SIG-M5 (cell line): ENCODE measurements around the gene DCP1A.
"Not testable (repeated sequence)": the region's sequence is repeated elsewhere in the genome, so short reads cannot be mapped to it uniquely, and the experiment has no call there.

Experiments used
- DNase-seq: peaks from one replicate; lab custom pipeline; 2025; lab: John Stamatoyannopoulos, UW

The DCP1A gene

GRCh38 chr3:53328746-53329145 is 18.6 kb downstream of the DCP1A start:
- no peak for DNase-seq

DNA sequence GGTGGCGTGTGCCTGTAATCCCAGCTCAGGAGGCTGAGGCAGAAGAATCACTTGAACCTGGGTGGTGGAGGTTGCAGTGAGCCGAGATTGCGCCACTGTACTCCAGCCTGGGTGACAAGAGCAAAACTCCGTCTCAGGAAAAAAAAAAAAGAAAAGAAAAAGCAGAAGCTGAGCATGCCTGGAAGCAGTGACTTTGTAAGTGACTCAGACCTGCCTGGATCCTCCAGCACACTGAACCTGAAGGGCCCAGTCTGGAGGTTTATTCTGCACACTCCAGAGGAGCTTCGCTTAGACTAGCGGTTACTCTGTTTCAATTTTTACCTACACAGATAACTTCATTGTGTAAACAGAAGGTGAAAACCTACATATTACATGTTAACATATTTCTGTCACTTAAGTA is 19.4 kb downstream of the DCP1A start:
- DNase-seq, result peak; percentile 77

DNA sequence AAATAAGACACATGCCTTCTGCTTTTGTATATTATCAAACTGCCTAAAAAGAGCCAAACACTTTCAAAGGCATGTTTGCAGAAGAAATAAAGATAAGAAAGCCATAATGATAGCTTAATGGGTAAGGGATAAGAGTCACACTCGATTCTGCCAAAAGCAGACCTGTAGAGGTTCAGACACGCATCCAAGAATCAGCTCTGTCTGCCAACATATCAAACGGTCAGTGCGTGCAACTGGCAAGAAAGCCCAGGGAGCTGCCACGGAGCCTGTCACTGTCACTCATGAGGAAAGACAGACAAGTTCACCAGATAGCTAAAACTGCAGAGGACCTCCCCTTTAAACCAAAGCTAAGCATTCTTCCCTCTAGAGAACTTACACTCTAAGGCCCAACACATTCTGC is 23.2 kb downstream of the DCP1A start:
- DNase-seq, result no peak

DNA sequence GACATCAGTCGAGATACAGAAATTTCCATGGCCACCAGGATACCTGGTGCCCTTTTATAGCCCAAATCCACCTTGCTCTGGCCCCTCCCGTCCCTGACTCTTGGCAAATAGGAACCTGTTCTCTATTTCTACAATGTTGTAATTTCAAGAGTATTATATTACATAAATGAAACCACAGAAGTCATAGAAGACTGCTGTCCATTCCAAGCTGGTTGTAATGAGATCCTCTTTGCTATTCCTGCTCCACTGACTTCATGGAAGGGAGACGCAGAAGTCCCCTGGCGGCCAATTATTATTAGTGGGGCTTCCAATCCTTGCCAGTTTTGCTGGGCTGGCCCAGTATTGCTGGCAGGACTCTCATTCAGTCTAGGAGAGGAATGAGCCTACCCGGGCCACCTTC is 26.6 kb downstream of the DCP1A start:
- DNase-seq, result no peak

DNA sequence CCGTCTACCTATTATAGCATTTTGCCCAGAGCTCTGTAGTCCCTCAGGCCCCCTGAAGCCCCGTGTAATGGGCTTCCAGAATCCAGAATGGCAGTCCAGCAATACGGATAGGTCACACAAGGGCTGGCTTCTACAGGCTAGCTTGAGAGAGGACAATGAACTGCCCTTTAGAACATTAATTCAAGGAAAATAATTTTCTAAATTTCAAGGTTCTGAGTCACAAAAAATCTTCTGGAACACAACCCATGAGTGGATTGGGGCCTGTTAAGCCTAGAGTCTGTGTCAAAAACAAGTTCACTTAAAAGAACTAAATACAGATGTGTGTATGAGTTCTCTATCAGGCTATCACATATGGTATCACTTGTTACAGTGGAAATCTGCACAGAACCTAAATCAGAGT is 28.8 kb downstream of the DCP1A start:
- no peak for DNase-seq

DNA sequence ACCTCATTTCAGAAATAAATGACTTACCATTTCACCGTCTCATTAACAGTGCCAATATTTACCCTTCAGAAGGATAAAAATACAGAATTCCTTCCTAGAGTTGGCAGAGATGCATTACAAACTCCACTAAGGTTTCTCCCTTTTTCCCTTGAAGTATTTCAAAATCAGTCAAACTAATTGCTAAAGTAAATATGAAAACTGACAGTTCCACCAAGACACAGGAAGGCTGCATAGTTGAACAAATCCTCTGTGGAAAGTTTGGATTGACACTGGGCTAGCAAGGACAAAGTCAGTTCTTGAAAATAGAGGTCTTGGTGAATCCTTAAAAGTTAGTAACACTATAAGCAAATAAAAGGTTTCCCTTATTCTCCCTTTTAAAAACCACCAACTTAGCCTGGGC is 34.5 kb downstream of the DCP1A start:
- DNase-seq, result no peak

DNA sequence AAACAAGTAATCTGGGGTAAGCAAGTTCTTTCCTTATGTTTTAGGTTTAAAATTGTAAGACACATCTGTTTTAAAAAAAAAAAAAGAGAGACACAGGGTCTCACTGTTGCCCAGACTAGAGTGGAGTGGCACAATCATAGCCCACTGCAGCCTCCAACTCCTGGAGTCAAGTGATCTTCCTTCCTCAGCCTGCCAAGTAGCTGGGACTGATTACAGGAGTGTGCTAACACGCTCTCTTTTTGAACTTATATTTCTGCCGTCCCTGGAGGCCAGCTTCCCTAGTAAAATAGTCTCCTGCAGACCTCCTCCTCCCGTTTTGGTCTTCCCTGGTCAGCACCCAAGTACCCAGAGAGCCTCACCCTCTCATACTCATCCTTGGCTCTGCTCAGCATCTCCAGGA is 35.5 kb downstream of the DCP1A start:
- DNase-seq, result no peak

DNA sequence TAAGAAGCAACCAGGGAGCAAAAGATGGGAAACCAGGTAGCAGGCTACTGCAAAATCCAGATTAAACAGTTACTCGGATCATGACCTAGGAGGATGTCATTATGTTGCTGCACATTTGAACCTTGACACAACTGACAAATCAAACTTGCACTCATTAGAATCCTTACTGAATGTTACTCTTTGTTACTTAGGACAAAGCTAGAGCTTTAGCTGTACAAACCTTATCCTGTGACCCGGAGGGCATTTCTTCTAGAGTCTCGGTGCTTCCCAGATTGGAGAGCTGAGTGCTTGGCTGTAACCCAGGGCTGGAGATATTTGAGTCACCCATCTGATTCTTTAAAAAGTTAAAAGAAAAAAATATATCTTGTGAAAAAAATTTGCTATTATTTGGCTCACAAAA is 43.4 kb downstream of the DCP1A start:
- DNase-seq, result no peak

DNA sequence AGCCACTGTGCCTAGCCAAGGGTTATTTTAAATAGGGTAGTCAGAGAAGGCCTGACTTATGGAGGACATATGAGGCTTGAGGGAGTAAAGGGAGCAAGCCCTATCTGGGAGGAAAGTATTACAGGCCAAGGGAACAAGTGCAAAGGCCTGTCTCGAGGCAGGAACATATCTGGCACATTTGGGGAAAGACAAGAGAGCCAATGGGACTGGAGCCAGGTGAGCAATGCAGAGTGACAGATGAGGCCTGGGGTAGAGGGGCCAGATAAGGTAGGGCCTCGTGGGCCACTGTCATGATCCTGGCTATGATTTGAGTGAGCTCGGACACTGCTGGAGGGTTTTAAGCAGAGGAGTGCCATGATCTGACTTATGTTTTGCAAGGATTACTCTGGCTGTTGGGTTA is 43.8 kb downstream of the DCP1A start:
- DNase-seq, result no peak

GRCh38 chr3:53300826-53301225 is 46.5 kb downstream of the DCP1A start:
- no peak for DNase-seq

DNA sequence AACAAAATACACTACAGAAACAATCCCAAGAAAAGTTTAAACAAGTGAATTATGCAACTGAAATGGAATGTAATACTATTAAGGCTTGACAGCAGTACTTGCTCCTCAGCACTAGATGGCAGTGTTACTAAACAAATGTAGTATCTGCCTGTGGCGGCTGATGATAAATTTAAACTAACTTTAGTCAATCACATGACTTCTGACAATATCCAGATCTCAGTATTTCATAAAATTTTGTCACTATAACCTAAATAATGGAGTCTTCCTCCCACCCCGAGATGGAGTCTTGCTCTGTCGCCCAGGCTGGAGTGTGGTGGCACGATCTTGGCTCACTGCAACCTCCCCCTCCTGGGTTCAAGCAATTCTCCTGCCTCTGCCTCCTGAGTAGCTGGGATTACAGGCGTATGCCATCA is 47.7 kb downstream of the DCP1A start:
- DNase-seq, result peak; percentile 66

DNA sequence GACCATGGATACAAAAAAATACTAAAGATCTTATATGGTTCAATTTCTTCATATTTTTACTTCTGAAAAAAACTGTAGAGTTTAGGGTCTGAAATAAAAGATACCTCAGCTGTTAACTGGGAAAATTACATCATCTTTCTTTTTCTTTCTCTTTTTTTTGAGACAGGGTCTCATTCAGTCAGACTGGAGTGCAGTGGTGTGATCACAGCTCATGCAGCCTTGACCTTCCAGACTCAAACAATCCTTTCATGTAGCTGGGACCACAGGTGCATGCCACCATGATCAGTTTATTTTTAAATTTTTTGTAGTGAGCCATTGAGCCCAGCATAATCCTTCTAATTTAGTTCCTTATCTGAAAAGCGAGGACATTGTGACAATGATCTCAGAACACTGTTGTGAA is 51.9 kb downstream of the DCP1A start:
- DNase-seq, result no peak

DNA sequence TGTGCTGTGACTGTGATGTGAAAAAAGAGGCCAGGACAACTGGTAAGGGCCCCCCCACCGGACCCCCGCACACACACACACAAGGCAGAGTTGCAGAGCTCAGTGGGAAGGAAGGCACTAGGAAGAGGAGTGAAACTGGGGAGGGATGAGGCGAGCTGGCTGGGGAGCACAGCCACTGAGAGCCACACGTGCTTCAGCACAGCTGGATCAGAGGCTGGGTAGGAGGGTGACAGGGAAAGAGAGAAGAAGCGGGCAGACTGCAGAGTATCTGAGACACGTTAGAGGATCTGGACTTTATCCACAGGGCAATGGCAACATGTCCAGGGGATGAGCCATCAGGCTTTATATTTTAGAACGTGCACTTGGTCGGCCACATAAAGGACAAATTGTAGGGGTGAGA is 53.5 kb downstream of the DCP1A start:
- DNase-seq, result no peak

DNA sequence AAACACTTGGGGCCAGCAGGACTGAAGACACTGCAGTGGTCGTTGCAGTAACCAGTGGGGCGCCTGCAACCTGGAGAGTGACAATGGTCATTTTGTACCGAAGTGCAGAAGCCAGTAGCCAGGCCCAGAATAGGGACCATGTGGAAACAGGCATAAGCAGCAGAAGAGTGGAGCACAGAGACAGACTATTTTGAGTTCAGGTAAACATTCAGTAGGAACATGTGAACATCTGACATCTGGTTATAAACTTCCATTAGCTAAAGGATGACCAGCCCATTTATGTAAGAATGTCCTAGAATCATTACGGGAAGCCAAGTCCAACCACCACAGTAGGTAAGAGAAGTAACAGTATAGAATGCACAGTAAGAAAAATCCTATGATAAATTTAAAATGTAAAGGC is 59.1 kb downstream of the DCP1A start:
- DNase-seq, result no peak

DNA sequence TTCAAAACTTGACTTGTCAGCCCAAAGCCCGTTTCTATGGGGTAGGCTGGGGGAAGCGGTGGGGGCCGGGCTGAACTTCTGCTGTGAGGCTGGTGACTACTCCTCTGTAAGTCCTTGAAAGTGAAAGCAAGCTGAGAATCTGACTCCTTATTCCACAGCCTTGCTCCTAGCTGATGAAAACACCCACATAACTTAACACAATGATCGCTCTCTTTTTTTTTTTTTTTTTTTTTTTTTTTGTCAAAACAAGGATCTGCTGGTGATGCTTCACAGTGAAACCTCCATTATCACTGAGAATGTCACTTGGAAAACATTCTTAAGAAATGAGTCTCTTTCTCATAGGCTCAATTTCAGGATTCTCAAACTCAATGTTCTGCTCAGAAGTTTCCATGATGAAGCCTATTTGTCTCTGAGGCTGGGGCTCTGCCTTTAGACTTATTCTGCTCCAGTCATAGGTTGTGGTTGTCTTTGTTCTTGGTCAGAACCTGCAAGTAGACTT is 60.2 kb downstream of the DCP1A start:
- DNase-seq, result no peak

DNA sequence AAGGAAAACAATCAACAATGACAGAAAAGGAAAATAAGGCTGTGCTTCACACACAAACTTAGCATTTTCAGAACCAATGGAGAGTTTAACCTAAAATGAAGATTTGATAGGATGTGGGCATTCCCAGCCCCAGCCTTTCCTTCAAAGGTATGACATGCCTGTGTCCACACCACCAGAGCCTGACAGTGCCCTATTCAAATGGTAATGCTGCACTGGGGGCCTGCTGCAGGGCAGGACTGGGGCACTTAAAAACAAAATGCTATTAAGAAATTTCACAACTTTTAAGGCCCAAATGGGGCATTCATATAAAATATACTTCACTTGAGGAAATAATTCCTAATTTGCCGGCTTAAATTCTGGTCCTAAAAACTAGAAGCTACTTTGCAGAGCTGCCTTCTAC is 60.6 kb downstream of the DCP1A start:
- DNase-seq, result no peak

DNA sequence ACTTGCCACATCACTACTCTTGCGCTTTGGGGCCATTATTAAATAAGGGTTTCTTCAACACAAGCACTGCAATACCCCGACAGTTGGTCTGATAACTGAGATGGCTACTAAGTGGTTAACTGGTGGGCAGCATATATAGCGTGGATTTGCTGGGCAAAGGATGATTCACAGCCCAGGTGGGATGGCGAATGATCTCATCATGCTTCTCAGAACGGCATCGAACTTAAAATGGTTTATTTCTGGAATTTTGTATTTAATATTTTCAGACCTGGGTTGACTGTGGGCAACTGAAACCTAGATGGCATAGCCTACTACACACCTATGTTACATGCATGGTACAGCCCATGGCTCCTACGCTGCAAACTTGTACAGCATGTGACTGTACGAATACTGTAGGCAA is 64.8 kb downstream of the DCP1A start:
- no peak for DNase-seq

DNA sequence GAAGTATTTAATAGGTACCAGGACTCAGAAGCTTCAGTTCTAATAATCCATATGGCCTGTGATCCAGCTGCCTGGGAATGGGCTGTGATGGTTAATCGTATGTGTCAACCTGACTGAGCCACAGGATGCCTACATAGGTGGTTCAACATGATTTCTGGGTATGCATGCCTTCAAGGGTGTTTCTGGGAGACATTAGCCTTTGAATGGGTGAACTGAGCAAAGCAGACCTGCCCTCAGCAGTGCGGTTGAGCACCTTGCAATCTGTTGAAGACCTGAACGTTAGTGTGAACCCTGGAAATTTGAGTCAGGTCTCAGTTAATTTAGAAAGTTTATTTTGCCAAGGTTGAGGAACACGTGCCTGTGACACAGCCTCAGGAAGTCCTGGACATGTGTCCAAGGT is 68.7 kb downstream of the DCP1A start:
- no peak for DNase-seq

DNA sequence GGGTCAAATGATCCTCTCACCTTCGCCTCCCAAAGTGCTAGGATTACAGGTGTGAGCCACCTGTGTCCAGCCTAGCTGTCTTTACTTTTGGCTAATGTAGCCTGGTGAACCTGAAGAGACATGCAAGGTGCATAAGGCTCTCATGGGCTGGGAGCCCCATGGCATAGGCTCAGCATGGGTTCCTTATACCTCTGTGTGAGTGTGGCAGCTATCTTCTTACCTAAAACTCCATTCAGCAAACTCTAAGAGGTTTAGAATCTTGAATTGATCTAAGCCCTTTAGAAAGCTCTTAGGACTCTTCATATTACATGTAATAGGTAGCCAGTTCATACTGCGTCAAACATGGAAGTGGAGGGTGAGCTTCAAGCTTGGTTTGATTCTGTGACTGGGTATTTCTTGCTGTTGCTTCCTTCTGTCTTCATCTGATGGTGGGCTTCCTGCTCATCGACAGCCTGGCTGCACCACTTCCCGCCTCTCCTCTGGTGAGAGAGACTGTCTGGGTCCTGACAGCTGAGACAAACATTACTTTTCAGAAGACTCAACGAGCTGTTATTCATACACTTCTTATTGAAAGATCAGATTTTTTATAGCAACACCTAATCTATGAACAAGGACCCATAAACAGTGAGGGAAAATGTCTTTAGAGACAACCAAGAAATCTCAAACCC is 72.3 kb downstream of the DCP1A start:
- DNase-seq, result no peak

- DNase-seq, result no peak
Measured at GRCh38 chr3:53273146-53273670, 74.1 kb downstream of the DCP1A start.

DNA sequence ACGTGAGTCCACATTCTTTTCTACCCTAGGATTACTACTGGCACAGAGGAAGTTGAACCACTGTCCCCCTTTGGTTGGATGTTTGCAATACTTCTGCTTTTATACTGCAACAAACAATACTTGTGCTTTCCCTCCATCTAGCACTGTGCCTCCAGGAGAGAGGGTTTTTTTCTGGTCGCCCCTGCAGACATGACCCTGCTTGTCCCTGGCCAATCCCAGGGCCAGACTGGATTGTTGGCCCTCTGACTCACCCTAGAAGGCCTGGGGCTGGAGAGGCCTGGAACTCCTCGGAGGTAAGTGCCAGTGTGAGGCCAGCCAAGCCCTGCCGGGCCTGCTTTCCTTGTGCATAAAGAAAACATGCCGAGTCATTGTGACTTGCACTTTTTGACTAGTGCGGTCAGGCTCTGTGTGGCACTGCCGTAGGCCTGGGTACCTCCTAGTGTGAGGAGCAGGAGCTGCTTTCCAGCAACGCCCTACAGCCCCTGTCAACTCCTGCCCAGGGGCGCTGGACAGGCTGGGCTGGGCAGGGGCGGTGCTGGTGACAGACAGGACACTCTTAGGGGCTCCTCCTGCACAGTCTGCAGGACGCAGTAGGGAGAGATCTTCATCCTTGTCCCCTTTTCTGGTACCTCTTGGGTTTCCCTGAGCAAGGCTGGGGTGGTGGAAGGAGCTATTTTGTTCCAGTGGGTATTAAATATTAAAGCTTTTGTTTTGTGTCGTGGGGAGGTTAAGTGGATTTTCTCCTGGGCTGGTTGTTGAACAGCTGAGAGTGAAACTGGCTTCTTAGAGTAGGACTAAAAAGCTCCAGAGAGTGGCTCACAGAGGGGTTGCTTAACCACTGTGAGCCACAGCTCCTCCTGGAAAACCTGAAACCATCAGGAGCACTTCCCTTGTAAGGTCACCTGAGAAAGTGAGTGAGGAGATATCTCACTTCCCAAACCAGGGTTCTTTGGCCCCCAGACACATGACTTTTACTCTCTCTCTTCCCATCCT is 77.2 kb downstream of the DCP1A start:
- peak; percentile 85 for DNase-seq

GRCh38 chr3:53269193-53269592 is 78.2 kb downstream of the DCP1A start:
- DNase-seq, result not testable (repeated sequence)

DNA sequence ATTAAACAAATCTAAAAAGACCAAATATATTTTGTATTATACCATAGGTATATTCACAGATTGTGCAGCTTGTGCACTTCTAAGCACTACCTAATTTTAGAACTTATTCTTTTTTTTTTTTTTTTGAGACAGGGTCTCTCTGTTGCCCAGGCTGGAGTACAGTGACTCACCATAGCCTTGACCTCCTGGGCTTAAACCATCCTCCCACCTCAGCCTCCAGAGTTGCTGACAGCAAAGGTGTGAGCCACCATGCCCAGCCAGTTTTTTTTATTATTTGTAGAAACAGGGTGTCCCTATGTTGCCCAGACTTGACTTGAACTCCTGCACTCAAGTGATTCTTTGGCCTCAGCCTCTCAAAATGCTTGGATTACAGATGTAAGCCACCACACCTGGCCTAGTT is 79.6 kb downstream of the DCP1A start:
- no peak for DNase-seq
